HEK293 (cell line): ENCODE measurements around the gene USP6NL.

Experiments used
- CTCF ChIA-PET: fragments of 350-600 bp; formaldehyde crosslinking; extraction: SDS; loops from one replicate; lab custom pipeline; 2021; ENCODE audit warnings: antibody characterized with exemption; lab: Yijun Ruan, JAX
- POLR2A ChIA-PET: fragments of 300-600 bp; formaldehyde crosslinking; extraction: SDS; loops from one replicate; lab custom pipeline; 2020; ENCODE audit warnings: antibody characterized with exemption, inconsistent platforms; lab: Yijun Ruan, JAX
- H3K27ac ChIP-seq: fragments of 200-500 bp; sonication (Bioruptor generic); 2 replicates; pipeline ENCODE4 v1.5.1; 2014; ENCODE audit warnings: low read depth, low read length, control low read depth, inconsistent platforms; ENCODE audit errors: extremely low read depth
- H3K36me3 ChIP-seq, 2 experiments: fragments of 200-500 bp in 1 of 2; sonication (Bioruptor generic) in 1 of 2; 1 replicate in 1 of 2; 2 replicates in 1 of 2; pipeline ENCODE4 v1.5.1; 2014 to 2017; ENCODE audit warnings: inconsistent platforms in 2 of 2, low read length in 2 of 2; ENCODE audit not compliant: control insufficient read depth in 2 of 2, insufficient read depth in 1 of 2
- H3K4me1 ChIP-seq: fragments of 200-500 bp; sonication (Bioruptor generic); 2 replicates; pipeline ENCODE4 v1.5.1; 2014; ENCODE audit warnings: mild to moderate bottlenecking, low read length, inconsistent platforms; ENCODE audit not compliant: control insufficient read depth, insufficient read depth
- H3K4me3 ChIP-seq: 2 replicates; pipeline ENCODE4 v1.5.1; 2011; ENCODE audit warnings: low read depth, mild to moderate bottlenecking, control low read depth, low read length, moderate library complexity
- H3K9me3 ChIP-seq: fragments of 200-500 bp; sonication (Bioruptor generic); 2 replicates; pipeline ENCODE4 v1.5.1; 2014; ENCODE audit warnings: low read depth, low read length, inconsistent platforms; ENCODE audit not compliant: control insufficient read depth, insufficient read depth
- EGR2 ChIP-seq: fragments of 450-650 bp; formaldehyde crosslinking; IDR thresholded peaks from 2 replicates; pipeline ENCODE4 v1.5.1; 2016; ENCODE audit warnings: low read depth, missing biosample characterization, missing genetic modification characterization
- GLI4 ChIP-seq: fragments of 450-650 bp; formaldehyde crosslinking; IDR thresholded peaks from 2 replicates; pipeline ENCODE4 v1.5.1; 2016; ENCODE audit warnings: missing biosample characterization, missing genetic modification characterization
- HIC1 ChIP-seq: fragments of 450-650 bp; formaldehyde crosslinking; IDR thresholded peaks from 2 replicates; pipeline ENCODE4 v1.5.1; 2016; ENCODE audit warnings: missing biosample characterization, missing genetic modification characterization
- OSR2 ChIP-seq: fragments of 450-650 bp; formaldehyde crosslinking; IDR thresholded peaks from 2 replicates; pipeline ENCODE4 v1.5.1; 2016; ENCODE audit warnings: missing biosample characterization, missing genetic modification characterization
- OVOL3 ChIP-seq: fragments of 450-650 bp; formaldehyde crosslinking; IDR thresholded peaks from 2 replicates; pipeline ENCODE4 v1.5.1; 2016; ENCODE audit warnings: missing biosample characterization, missing genetic modification characterization
- SALL2 ChIP-seq: fragments of 450-650 bp; formaldehyde crosslinking; IDR thresholded peaks from 2 replicates; pipeline ENCODE4 v1.5.0; 2017; ENCODE audit warnings: missing biosample characterization, mild to moderate bottlenecking, missing genetic modification characterization, borderline replicate concordance
- TRIM28 ChIP-seq: IDR thresholded peaks from 2 replicates; pipeline ENCODE4 v1.6.1; 2011; ENCODE audit warnings: low read length, control low read depth, borderline replicate concordance
- ZFP41 ChIP-seq: fragments of 450-650 bp; formaldehyde crosslinking; IDR thresholded peaks from 2 replicates; pipeline ENCODE4 v1.5.1; 2016; ENCODE audit warnings: missing biosample characterization, missing genetic modification characterization, borderline replicate concordance
- ZNF112 ChIP-seq: fragments of 450-650 bp; formaldehyde crosslinking; IDR thresholded peaks from 2 replicates; pipeline ENCODE4 v1.5.0; 2017; ENCODE audit warnings: missing biosample characterization, missing genetic modification characterization
- ZNF114 ChIP-seq: fragments of 450-650 bp; formaldehyde crosslinking; IDR thresholded peaks from 2 replicates; pipeline ENCODE4 v1.5.0; 2017; ENCODE audit warnings: missing biosample characterization, missing genetic modification characterization
- ZNF223 ChIP-seq: fragments of 450-650 bp; formaldehyde crosslinking; IDR thresholded peaks from 2 replicates; pipeline ENCODE4 v1.5.1; 2016; ENCODE audit warnings: missing biosample characterization, missing genetic modification characterization
- ZNF280D ChIP-seq: fragments of 450-650 bp; formaldehyde crosslinking; IDR thresholded peaks from 2 replicates; pipeline ENCODE4 v1.5.1; 2016; ENCODE audit warnings: missing biosample characterization, missing genetic modification characterization
- ZNF324 ChIP-seq: fragments of 450-650 bp; formaldehyde crosslinking; IDR thresholded peaks from 2 replicates; pipeline ENCODE4 v1.5.1; 2016; ENCODE audit warnings: missing biosample characterization, missing genetic modification characterization
- ZNF335 ChIP-seq: fragments of 450-650 bp; formaldehyde crosslinking; conservative IDR thresholded peaks from 2 replicates; pipeline ENCODE4 v1.5.1; 2016; ENCODE audit warnings: missing biosample characterization, missing genetic modification characterization
- ZNF366 ChIP-seq: fragments of 450-650 bp; formaldehyde crosslinking; conservative IDR thresholded peaks from 2 replicates; pipeline ENCODE4 v1.5.1; 2016; ENCODE audit warnings: missing biosample characterization, missing genetic modification characterization
- ZNF404 ChIP-seq: fragments of 450-650 bp; formaldehyde crosslinking; IDR thresholded peaks from 2 replicates; pipeline ENCODE4 v1.5.1; 2017; ENCODE audit warnings: missing biosample characterization, missing genetic modification characterization
- ZNF501 ChIP-seq: fragments of 450-650 bp; formaldehyde crosslinking; IDR thresholded peaks from 2 replicates; pipeline ENCODE4 v1.5.1; 2016; ENCODE audit warnings: missing biosample characterization, missing genetic modification characterization
- ZNF514 ChIP-seq: fragments of 450-650 bp; formaldehyde crosslinking; IDR thresholded peaks from 2 replicates; pipeline ENCODE4 v1.5.1; 2016; ENCODE audit warnings: missing biosample characterization, missing genetic modification characterization
- ZNF560 ChIP-seq: fragments of 450-650 bp; formaldehyde crosslinking; IDR thresholded peaks from 2 replicates; pipeline ENCODE4 v1.5.1; 2017; ENCODE audit warnings: missing biosample characterization, missing genetic modification characterization, borderline replicate concordance
- ZNF571 ChIP-seq: fragments of 450-650 bp; formaldehyde crosslinking; IDR thresholded peaks from 2 replicates; pipeline ENCODE4 v1.5.0; 2017; ENCODE audit warnings: missing biosample characterization, missing genetic modification characterization
- ZNF596 ChIP-seq: fragments of 450-650 bp; IDR thresholded peaks from 2 replicates; pipeline ENCODE4 v1.5.0; 2018; ENCODE audit warnings: missing biosample characterization, mild to moderate bottlenecking, missing genetic modification characterization, moderate library complexity
- ZNF623 ChIP-seq: fragments of 450-650 bp; formaldehyde crosslinking; IDR thresholded peaks from 2 replicates; pipeline ENCODE4 v1.5.1; 2016; ENCODE audit warnings: missing biosample characterization, missing genetic modification characterization
- ZNF639 ChIP-seq: fragments of 450-650 bp; formaldehyde crosslinking; IDR thresholded peaks from 2 replicates; pipeline ENCODE4 v1.5.1; 2016; ENCODE audit warnings: missing biosample characterization, missing genetic modification characterization
- ZNF660 ChIP-seq: fragments of 450-650 bp; IDR thresholded peaks from 2 replicates; pipeline ENCODE4 v1.5.1; 2018; ENCODE audit warnings: missing biosample characterization, mild to moderate bottlenecking, missing genetic modification characterization
- ZNF747 ChIP-seq: fragments of 450-650 bp; formaldehyde crosslinking; IDR thresholded peaks from 2 replicates; pipeline ENCODE4 v1.5.1; 2016; ENCODE audit warnings: missing biosample characterization, missing genetic modification characterization
- ZNF776 ChIP-seq: fragments of 450-650 bp; formaldehyde crosslinking; IDR thresholded peaks from 2 replicates; pipeline ENCODE4 v1.5.0; 2017; ENCODE audit warnings: missing biosample characterization, missing genetic modification characterization, borderline replicate concordance

USP6NL gene

GRCh38 chr10:11581213-11581612 is 30.2 kb downstream of the USP6NL start:
- Histone ChIP-seq H3K4me1 (no peaks in the 10 kb centered on the region), H3K36me3 (peaks cover 0 to 3% of the 10 kb centered on the region in 2 experiments; a peak in 2 of 3 replicates), H3K4me3 (no peak overlapping the region), H3K9me3 (no peaks in the 10 kb centered on the region), H3K27ac (no peak overlapping the region)
- TF ChIP-seq ZNF514 (no peak), ZNF501 (no peak), ZNF747 (tag by site-specific recombination) (no peak), ZNF596 (tag by site-specific recombination) (no peak), TRIM28 (no peak), SALL2 (tag by site-specific recombination) (no peak), OSR2 (no peak), ZNF776 (tag by site-specific recombination) (no peak), ZNF639 (no peak), EGR2 (no peak), GLI4 (no peak), ZNF560 (tag by site-specific recombination) (no peak), ZNF335 (tag by site-specific recombination) (no peak), OVOL3 (no peak), ZNF223 (tag by site-specific recombination) (no peak), ZNF112 (tag by site-specific recombination) (no peak), ZNF660 (tag by site-specific recombination) (no peak), ZNF280D (tag by site-specific recombination) (no peak), ZNF571 (tag by site-specific recombination) (no peak), ZNF324 (tag by site-specific recombination) (no peak)
- POLR2A ChIA-PET: no interaction called here
- CTCF ChIA-PET: no interaction called here

- CTCF ChIA-PET: interaction anchor here (0.8 kb wide), 1 partner anchor 12 kb away, joined by 3 read pairs; no protein-coding TSS in a partner anchor
These were observed 31.6 kb downstream of the USP6NL start for GRCh38 chr10:11579885-11580284.

More at GRCh38 chr10:11579885-11580284, 31.6 kb downstream of the USP6NL start:
- TF ChIP-seq ZNF623 (tag by site-specific recombination) (no peak), HIC1 (tag by site-specific recombination) (no peak), ZNF366 (no peak), ZFP41 (no peak), ZNF114 (tag by site-specific recombination) (no peak), ZNF404 (tag by site-specific recombination) (no peak)
- Histone ChIP-seq H3K9me3 (no peaks in the 10 kb centered on the region), H3K4me3 (no peak overlapping the region), H3K27ac (no peak overlapping the region), H3K36me3 (no peaks in the 10 kb centered on the region; a peak in 1 of 3 replicates), H3K4me1 (no peaks in the 10 kb centered on the region)
- POLR2A ChIA-PET: no interaction called here
